ENCODE measurements around the gene PSMD8.

Gene PSMD8

GRCh38 chr19:38355728-38356725, 18.3 kb upstream of the PSMD8 start:
- no peak for DNase-seq (ENCODE audit: low spot score)
- TF ChIP-seq CTCF (IDR thresholded peaks at IDR 0.05; ENCODE audit: extremely low read depth, missing control alignments) = no peak

GRCh38 chr19:38358071-38358470, 16.3 kb upstream of the PSMD8 start:
- DNase-seq (ENCODE audit: low spot score) = no peak
- TF ChIP-seq CTCF (IDR thresholded peaks at IDR 0.05; ENCODE audit: extremely low read depth, missing control alignments) = no peak

- TF ChIP-seq CTCF (IDR thresholded peaks at IDR 0.05; ENCODE audit: extremely low read depth, missing control alignments) = no peak
- no peak for DNase-seq (ENCODE audit: low spot score)
These were observed 14.9 kb upstream of the PSMD8 start for GRCh38 chr19:38359242-38360021.

GRCh38 chr19:38360351-38360750, 14.0 kb upstream of the PSMD8 start:
- DNase-seq (ENCODE audit: low spot score) = no peak
- no peak for TF ChIP-seq CTCF (IDR thresholded peaks at IDR 0.05; ENCODE audit: extremely low read depth, missing control alignments)

GRCh38 chr19:38360839-38361631, 13.3 kb upstream of the PSMD8 start:
- no peak for TF ChIP-seq CTCF (IDR thresholded peaks at IDR 0.05; ENCODE audit: extremely low read depth, missing control alignments)
- no peak for DNase-seq (ENCODE audit: low spot score)

GRCh38 chr19:38361633-38362075, 12.7 kb upstream of the PSMD8 start:
- no peak for TF ChIP-seq CTCF (IDR thresholded peaks at IDR 0.05; ENCODE audit: extremely low read depth, missing control alignments)
- DNase-seq (ENCODE audit: low spot score) = peak; percentile 85
